Superior temporal gyrus (tissue), 1 donor: Measurements from ENCODE around the gene CALCOCO2.

Experiments
- DNase-seq: peaks from one replicate; pipeline ENCODE4 v3.0.0-alpha.2; 2016; ENCODE audit errors: extremely low spot score

CALCOCO2 gene

GRCh38 chr17:48873696-48874443 is 43.0 kb downstream of the CALCOCO2 start:
- no peak for DNase-seq

- peak; percentile 86 for DNase-seq
These were observed 48.4 kb downstream of the CALCOCO2 start for GRCh38 chr17:48878920-48879898.

- DNase-seq, result no peak
These were observed 51.4 kb downstream of the CALCOCO2 start for GRCh38 chr17:48882272-48882671.

GRCh38 chr17:48883171-48883570 is 52.3 kb downstream of the CALCOCO2 start:
- DNase-seq, result no peak

GRCh38 chr17:48890086-48890485 is 59.3 kb downstream of the CALCOCO2 start:
- no peak for DNase-seq

- DNase-seq, result no peak
These were observed 62.3 kb downstream of the CALCOCO2 start for GRCh38 chr17:48892940-48893645.

GRCh38 chr17:48893646-48894508 is 63.0 kb downstream of the CALCOCO2 start:
- no peak for DNase-seq

GRCh38 chr17:48894886-48895285 is 64.1 kb downstream of the CALCOCO2 start:
- no peak for DNase-seq

GRCh38 chr17:48901241-48901640 is 70.4 kb downstream of the CALCOCO2 start:
- DNase-seq, result no peak

GRCh38 chr17:48903401-48903800 is 72.6 kb downstream of the CALCOCO2 start:
- DNase-seq, result no peak

- no peak for DNase-seq
These were observed 73.6 kb downstream of the CALCOCO2 start for GRCh38 chr17:48904428-48904827.

GRCh38 chr17:48905987-48906515 is 75.2 kb downstream of the CALCOCO2 start:
- no peak for DNase-seq

GRCh38 chr17:48907713-48908046 is 76.8 kb downstream of the CALCOCO2 start:
- no peak for DNase-seq

GRCh38 chr17:48908047-48908843 is 77.4 kb downstream of the CALCOCO2 start, which contains the start of gene UBE2Z:
Gene UBE2Z (plus strand): TSS chr17:48908407. CDS start chr17:48908504, 97 bp downstream.
- peak; percentile 90 for DNase-seq

GRCh38 chr17:48908853-48909394 is 78.1 kb downstream of the CALCOCO2 start:
- no peak for DNase-seq

- no peak for DNase-seq
These were observed 78.9 kb downstream of the CALCOCO2 start for GRCh38 chr17:48909783-48910182.

- peak; percentile 83 for DNase-seq
These were observed 79.5 kb downstream of the CALCOCO2 start for GRCh38 chr17:48910370-48910769.

GRCh38 chr17:48912476-48912875 is 81.6 kb downstream of the CALCOCO2 start:
- DNase-seq, result no peak
